Dermis blood vessel endothelial cell (primary cell): ENCODE data around the gene FADS2. TPM values are rescaled to one million over a fixed set of nuclear protein-coding genes. Genes with fewer than 3 reads are reported as not detected.

ENCODE experiments used
- DNase-seq: peaks from one replicate; pipeline ENCODE4 v3.0.0; 2010
- total RNA-seq: library from RNA; depleted of rRNA; stranded (reverse); fragments of >200 nt; gene quantifications from 2 replicates; pipeline ENCODE4 v1.2.3, GENCODE V29; 2014

The FADS2 gene
- total RNA-seq, 1 donor from 2014 or later = 75.9 TPM

DNA sequence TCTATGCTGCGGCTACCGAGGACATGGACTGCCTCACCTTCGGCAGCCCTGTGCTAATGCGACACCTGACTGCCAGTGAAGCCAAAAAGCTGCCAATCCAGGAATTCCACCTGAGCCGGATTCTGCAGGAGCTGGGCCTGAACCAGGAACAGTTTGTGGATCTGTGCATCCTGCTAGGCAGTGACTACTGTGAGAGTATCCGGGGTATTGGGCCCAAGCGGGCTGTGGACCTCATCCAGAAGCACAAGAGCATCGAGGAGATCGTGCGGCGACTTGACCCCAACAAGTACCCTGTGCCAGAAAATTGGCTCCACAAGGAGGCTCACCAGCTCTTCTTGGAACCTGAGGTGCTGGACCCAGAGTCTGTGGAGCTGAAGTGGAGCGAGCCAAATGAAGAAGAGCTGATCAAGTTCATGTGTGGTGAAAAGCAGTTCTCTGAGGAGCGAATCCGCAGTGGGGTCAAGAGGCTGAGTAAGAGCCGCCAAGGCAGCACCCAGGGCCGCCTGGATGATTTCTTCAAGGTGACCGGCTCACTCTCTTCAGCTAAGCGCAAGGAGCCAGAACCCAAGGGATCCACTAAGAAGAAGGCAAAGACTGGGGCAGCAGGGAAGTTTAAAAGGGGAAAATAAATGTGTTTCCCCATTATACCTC is 32.1 kb upstream of the FADS2 start:
- DNase-seq = no peak

DNA sequence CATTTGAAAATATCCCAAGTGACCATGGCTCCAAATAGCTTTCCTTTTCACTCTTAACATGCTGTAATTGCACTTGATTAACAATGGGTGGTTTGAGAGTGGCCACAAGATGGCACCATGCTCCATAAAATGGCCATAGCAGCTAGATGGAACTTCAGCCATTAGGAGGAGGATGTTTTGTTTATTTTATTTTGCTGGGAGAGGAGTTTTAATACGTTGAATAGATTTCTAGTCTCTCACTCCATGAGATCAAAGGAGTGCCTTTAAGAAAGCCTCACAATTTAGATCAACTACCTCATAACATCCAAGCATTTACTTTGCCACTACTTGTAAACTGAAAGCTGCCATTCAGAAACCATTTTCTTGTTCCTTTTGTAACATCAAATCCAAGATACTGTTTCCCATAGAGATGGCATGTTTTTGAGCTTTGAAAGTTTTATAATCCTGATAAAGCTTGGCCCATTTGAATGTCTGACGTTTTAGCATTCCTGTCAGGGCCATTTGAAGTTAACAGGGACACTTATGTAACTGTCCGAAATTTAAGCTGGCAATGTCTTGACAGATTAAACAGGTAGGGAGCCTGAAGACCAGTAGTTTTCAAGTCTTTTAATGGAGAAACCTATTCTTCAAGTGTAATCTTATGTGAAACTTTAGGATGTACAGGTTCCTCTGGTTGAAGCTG is 30.7 kb upstream of the FADS2 start:
- peak; percentile 94 for DNase-seq

DNA sequence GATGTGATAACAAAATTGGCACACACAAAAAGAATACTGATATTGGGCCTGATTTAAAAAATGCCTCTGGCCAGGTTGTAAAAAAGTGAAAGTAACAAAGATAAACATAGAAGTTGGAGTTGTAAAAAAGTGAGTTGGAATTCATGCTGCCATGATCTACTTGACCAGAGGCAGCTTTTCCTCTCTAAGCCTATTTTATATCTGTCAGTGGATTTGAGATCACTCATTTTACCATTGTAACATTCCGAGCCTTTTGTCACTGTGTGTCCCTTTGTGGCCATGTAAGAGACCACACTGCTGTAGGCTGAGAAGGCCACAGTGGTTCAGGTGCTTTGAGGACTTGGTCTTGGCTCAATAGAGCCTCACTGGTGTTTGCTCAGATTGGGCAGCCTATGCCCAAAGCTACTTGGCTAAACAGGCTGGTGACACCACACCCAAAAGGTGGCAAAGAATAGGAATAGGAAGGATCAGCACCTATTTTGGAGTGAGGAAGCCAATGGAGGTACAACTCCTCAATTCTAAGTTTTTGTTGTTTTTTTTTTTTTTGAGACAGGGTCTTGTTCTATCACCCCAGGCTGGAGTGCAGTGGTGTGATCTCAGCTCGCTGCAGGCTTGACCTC is 28.3 kb upstream of the FADS2 start:
- DNase-seq = no peak

DNA sequence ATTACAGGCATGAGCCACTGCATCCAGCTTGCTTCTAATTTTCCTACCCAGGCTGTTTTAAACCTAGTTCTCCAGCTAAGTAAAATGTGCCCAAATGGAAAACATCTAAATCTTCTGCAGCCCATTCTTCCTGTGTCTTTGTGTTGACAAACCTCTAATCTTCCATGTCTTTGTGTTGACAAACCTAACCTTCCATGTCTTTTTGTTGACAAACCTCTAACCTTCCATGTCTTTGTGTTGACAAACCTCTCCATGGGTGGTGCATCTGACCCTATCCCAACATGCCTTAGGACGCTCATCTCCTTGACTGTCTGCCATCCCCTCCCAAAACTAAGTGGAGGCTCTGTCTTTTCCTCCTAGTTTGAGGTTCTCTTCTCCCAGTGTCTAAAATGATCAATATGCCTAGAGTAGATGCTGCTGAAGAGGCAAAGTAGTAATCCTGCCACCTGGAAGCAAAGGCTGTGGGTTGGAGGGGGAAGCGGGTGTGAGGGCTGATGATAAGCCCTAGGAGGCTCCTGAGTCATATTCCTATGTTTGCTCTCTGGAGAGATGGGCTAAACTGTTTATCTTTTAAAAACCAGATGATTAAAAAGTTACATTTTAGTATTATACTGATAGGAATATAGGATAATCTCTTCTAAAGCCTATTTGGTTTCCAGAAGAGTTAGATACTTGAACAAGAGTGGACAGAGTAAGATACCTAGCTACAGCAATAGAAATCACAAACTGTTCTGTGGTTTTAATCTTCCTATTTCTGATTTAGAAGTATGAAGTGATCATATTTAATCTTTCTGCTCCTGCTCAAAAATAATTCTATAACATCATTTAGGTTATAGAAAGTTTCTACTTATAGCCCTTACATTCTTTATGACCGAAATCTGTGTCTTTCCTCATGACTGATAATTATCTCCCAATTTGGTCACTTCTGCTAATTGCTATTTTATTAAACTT is 27.5 kb upstream of the FADS2 start:
- DNase-seq = no peak

DNA sequence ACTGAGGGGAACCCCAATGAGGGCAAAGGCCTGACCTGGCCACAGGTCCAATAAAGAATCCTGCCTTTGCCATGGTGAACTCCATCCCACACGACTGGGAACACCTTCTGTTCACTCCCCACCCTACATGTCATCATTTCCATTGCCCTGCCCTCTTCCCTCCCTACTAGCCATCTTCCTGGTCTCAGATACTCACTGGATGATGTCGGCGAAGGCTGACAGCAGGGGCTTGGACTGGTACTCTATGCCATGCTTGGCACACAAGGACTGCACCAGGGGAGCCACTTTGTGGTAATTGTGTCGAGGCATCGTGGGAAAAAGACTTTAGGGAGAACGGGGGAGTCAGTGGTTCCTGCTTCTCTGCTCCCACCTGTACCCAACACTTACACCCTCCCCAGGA is 25.5 kb upstream of the FADS2 start:
- no peak for DNase-seq

DNA sequence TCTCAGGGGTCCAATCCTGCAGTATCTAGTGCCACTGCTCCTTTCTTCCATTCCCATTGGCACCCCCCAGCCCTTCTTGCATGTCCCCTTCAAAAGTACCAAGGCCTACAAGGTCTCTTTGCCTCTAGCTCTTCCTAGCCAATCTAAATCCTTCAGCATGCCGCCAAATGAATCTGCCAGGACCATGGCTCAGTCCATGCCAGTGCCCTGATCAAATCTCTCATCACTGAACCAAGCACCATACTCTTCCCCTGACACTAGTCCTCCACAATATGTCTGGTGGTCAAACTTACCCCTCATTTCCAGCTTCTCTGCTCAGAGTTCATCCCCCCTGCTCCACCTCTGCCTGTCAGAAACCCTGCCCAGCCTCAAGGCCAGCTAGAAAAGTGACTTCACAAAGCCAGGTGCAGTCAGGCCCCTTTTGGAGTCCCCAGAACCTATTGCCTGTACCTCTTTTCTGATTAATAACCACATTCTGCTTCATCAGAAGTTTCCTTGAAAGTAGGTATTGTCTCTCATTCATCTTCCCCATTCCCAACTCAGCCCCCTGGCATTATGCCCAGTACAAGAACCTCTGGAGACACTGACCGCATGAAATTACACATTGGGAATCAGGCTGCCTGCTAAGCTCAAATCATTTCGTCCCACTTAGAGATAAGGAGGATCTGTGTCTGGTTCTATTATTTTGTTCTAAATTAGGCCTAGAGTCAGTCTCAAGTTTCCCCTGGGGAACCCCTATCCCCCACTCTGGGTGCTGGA is 24.0 kb upstream of the FADS2 start:
- DNase-seq = peak; percentile 32

DNA sequence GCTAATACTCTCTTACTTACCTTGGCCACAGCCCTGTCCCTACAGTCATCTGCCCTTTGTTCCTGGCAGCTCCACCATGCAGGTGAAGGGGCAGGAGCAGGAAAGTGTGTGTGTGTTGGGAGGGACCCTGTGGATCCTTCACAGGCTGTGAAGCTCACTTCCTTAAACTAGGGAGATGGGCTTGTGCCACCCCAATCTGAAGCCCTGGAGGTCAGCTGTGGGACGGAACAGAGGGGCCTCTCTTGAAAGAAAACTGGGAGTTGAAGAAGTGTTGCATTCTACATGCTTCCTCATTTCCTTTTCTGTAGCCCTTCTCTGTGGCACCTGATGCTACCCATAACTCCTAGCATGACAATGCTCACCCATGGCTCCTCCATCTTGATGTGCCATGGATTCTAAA is 23.0 kb upstream of the FADS2 start:
- no peak for DNase-seq

DNA sequence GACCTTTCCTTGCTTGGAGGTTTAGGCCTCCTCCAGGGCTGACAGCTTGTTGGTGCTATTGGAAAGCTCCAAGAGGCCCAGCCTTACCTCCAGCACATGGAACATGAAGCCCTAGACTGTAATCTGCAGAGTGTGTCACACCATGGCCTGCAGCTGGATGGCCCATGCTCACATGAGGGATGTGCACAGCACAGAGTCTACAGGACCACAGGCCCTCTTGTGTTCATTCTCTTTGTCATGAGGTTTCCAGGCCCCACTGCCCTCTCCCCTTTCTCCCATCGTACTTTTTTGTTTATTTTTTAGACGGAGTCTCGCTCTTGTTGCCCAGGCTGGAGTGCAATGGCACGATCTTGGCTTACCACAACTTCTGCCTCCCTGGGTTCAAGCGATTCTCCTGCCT is 21.3 kb upstream of the FADS2 start:
- DNase-seq = no peak

DNA sequence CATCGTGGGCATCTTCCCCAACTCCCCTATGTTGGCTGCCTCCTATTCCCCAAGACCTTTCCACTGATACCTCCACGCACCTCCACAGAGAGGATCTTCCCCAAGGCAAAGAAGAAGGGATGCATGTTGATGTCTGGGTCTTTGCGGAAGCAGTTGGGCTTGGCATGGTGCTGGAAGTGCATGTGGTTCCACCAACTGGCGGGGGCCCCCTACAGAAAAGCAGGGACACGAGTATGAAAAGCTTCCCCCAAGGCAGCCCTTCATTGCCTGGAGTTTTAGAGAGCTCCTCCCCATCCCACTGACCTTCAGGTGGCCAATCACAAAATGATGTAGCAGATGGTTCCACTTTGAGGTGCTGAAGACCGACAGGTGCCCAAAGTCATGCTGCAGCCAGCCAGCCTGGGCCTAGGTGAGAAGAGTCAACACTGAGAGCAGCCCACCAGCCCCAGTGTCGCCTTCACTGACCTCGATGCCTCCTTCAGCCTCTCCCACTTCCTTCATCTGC is 17.4 kb upstream of the FADS2 start:
- DNase-seq = no peak

DNA sequence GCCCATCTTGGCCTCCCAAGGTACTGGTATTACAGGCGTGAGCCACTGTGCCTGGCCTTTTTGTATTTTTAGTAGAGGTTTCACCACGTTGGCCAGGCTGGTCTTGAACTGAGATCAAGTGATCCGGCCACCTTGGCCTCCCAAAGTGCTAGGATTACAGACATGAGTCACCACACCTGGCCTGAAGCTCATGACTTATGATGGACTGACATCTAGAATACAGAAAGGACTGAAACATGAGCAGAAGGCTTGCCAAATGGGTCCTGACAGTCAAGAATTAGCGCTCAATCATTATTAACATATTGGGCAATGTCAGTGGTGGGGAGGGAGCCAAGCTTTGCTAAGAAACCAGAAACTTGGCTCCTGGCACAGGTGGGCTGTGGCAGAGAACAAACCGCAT is 16.3 kb upstream of the FADS2 start:
- no peak for DNase-seq

DNA sequence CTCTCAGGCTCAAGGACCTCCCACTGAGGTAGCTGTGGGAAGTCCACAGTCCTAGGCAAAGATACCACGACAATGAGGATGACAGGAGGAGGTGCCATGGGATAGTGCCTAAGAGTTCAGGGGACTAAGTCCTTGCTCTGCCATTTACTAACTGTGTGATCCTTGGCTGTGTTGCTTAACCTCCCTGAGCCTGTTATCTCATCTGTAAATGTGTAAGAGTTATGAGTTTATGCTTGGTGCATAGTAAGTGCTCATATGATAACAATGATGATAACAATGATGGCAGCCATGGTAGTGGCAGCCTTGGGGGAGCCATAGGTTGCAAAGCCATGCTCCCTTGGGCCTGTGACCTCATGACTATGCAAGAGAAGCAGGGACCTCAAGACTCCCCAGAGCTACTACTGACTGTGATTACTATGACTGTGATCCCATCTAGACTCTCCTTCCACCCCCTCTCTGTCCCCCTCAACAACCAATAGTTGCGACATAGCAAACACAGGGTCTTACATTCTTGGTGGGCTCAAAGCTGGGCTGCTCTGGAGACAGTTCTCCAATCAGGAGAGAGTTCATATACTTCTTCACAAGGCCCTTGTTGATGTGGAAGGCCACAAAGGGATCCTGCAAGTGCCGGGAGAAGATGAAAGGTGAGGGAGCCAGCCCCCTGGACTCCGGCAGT is 15.2 kb upstream of the FADS2 start:
- no peak for DNase-seq

DNA sequence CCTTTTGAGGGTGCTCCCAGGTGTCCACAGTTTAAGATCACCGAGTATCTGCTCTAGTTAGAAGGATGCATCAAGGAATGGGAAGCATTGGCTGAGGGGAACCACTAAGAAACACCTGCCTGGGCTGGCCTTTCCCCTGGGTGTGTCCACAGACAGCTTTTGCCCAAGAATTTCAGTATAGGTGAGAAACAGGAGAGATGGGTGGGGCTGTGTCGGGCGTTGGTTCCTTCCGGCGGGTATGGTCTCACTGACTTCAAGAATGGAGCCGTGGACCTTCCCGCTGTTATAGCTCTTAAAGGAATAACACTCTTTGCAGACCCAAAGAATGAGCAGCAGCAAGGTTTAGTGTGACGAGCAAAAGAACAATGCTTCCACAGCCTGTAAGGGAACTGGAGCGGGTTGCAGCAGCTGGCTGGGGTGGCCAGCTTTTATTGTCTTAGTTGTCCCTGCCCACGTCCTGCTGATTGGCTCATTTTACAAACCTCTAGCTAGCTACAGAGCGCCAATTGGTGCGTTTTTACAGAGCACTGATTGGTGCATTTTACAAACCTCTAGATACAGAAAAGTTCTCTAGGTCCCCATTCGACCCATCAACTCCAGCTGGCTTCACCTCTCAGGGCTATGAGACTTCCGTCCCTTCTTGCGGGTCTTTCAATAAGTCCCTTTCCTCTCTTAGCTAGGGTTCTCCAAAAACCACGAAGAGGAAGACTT is 13.7 kb upstream of the FADS2 start:
- peak; percentile 69 for DNase-seq

DNA sequence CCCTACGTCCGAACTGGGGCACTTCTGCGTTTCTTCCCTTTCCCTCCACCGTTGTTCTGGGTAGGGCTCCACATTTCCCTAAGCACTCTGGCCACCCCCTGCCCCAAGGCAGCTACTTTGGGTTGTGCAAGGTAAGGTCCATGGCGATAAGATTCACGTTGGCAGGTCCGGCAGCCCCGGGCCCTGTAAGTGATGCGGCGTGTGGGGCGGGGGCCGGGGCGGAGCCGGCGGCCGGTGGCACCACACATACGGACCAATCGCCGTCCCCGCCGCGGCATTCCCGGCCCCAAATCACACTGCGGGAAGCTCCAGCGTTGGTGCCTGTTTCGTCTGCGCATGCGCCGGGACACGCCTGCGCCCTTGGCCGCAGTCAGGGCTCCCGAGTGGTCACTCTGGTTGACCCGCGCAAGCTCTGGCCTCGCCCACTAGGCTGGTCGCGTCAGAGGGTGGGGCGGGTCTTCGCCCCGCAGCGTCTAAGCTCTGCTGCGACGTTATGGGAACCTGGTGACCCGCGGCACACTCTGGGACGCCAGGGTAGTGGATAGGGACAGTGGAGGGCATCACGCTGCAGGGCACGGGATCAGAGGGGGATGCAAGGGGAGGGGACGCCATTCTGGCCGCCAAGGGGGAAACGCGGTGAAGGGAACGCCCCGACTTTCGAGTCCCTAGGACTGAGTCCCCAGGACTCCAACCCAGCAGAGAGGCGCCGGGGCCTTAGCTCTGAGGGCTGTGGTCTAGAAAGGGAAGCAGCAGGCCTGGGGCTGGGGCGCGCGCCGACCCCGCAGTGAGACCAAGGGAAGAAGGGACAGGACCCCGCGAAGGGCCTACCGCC is 12.9 kb upstream of the FADS2 start:
- peak; percentile 99 for DNase-seq

DNA sequence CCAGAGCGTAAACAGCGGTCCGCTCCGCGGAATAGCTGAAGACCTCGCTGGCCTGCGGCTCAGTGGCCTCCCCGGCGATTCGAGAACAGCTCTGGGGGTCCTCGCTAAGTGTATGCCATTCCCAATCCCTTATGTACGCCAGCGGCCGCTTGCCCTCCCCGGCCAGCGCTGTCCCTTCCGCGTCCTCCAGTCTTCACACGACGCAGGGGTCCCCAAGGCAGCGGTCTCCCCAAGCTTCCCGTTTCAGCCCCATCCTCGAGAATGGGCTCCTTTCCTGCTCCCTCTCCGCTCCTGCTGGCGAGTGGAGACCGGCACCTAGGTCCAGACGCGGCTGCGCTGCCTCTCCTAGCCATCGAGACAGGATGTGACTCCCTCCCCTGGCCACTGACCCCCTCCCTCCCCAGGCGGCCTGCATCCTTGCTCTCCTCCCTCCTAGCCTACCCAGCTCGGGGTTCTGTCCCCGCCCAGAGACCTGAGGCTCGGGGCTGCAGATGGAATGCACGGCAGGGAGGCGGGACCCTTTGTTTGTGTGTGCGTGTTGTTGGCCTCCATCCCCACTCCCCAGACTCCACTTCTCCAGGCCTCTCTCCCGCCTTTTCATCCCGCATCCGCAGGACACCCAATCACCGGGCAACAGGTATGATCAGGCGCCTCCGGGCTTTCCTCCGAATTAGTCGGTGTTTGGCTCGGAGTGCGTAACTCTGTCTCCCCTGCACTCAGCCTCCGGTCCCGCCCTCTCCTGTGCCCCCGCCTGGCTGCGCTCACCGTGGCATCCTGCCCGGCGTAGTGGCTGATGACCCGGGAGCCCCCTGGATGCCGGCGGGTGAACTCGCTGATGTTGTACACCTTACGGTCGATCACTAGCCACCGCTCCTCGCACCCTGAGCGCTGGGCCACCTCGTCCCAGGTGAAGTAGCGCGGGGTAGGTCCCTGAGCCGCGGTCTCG is 12.0 kb upstream of the FADS2 start:
- peak; percentile 83 for DNase-seq

DNA sequence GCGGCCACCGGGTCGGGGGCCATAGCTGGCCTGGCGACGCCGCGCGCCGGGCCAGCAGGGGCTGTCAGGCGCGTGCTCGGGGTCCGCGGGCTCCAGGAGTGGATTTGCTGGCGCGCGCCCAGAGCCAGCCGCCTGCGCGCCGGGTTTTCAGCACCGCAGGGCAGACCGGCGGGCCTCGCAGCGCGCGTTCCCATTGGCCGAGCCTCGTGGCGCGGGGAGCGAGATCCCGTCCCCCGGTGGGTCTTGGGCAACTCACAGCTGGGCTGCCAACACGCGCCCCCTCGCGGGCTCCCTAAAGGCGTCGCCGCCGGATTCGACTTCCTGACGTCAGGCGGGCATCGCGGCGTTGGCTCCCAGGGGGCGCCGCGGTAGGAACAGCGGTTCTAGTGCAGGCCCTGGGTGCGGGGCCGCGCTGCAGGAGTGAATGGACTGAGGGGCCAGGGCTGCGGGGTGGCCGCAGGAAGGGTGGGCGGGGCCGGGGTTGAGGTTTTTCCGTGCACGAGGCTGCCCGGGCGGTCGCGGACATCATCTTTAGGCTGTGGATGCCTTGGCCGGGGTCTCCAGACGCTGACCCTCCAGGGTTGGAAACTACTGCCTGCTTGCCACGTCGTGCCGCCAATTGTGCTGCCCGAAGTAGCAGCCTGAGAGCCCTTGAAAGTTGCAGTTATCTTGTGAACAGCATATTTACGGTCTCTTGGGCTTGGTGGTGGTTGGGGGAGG is 11.2 kb upstream of the FADS2 start, which contains the start of gene FADS1:
Gene FADS1, minus strand, starts transcription at position 268 of the 720 bp plus-strand sequence. Its CDS starts 74 bp downstream, at position 194.
- DNase-seq = peak; percentile 95

DNA sequence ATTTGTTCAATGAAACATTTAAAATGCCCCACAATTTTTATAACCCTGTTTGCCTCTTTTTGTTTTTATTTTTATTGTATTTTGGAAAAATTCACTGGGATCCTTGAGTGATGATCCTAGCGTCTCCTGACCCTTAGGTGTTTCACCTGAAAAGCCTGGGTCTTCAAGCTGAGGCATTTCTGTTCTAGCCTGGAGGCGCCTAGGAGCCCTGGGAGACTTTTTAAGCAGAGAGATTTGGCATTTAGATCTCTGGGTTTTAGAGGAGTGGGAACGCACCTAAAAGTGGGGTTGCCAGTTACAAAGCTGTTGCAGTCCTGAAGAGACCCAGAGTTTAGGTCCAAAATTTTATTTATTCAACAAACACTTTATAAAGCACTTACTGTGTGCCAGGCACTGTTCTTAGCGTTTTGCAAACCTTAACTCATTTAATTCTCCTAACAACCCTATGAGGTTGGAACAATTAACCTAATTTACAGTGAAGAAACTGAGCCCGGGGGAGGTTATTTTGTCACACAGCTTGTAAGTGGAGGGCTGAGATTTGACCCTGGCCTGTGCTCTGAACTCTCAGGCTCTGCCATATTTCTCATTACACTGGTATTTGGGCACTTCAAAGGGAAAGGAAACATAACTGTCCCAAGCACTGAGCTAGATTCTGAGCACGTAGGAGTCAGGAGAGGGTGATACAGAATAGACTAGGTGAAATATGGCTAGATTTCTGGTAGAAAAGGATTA is 10.5 kb upstream of the FADS2 start:
- no peak for DNase-seq

DNA sequence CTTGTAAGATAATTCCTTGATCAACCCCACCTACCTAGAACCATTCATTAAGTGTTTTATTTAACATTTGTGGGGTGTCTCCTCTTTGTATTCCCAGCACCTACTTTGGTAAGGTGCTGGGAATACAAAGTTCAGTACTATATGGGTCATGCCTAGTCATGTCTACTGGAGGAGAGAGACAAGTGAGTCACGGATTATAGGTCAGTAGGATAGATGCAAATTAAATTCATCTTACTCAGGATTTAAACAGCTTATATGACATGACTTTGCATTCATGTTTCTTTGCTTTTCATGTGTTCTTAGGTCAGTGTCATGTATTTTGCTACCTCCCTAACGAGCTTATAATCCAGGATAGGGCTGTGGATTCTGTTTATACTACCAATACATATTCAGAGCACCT is 7.9 kb upstream of the FADS2 start:
- DNase-seq = no peak
